Pancreas (tissue), 10 donors: Measurements from ENCODE around the gene LHPP. TPM values are rescaled to one million over a fixed set of nuclear protein-coding genes. Genes with fewer than 3 reads are reported as not detected.

Experiments
- ATAC-seq, 4 donors: fragments of 200-7000 bp; cut with Tn5 transposase; one replicate each; pipeline versions ENCODE4 v1.8.0 to v1.9.1; 2020; ENCODE audit warnings: mild to moderate bottlenecking in 4 of 4, moderate library complexity in 4 of 4
- DNase-seq, 6 donors: peaks; one replicate each; pipeline ENCODE4 v3.0.0-alpha.2; 2020
- FAIRE-seq: peaks from 2 replicates; lab custom pipeline; 2012; peaks lifted over from hg19 to GRCh38; lab: Jason Lieb, UNC
- H3K27ac ChIP-seq, 4 donors: fragments of 200-600 bp; sonication (generic); 1 replicate in 3 of 4; 2 replicates in 1 of 4; pipeline versions ENCODE4 v1.5.0 to v1.8.0; 2020
- H3K27me3 ChIP-seq, 4 donors: fragments of 200-600 bp; one replicate each; pipeline ENCODE4 v1.8.0; 2021
- H3K36me3 ChIP-seq, 3 donors: fragments of 200-600 bp; sonication (generic) in 1 of 3; one replicate each; pipeline versions ENCODE4 v1.5.0 to v1.8.0; 2020 to 2021
- H3K4me1 ChIP-seq, 3 donors: fragments of 200-600 bp; one replicate each; pipeline ENCODE4 v1.8.0; 2021
- H3K4me3 ChIP-seq, 4 donors: fragments of 200-600 bp; sonication (generic) in 2 of 4; one replicate each; pipeline versions ENCODE4 v1.5.0 to v1.8.0; 2020 to 2021
- H3K9me3 ChIP-seq, 4 donors: fragments of 200-600 bp; one replicate each; pipeline ENCODE4 v1.8.0; 2021
- WGBS, 2 donors: extraction: QIAGEN DNeasy Blood & Tissue Kit; methylation state at CpG; one replicate each; pipeline ENCODE4 v1.1.7; 2013; 5-methylcytosine and 5-hydroxymethylcytosine counted together
- intact Hi-C, 3 donors: fragments of 100-400 bp; cut with DNase I; formaldehyde crosslinking; loops; one replicate each; pipeline versions ENCODE4 v1.11.1 to v1.14.2; 2022
- polyA plus RNA-seq, 2 donors: library from polyadenylated mRNA; stranded (reverse); fragments of 200-250 nt; gene quantifications; one replicate each; pipeline ENCODE4 v1.2.3, GENCODE V29; 2013
- total RNA-seq, 6 donors: library from RNA; stranded (reverse); fragmentation: NEBNext Ultra II Directional in 4 of 6; extraction: Animal tissue kit (Norgen Biotek cat#: 25700) in 4 of 6; gene quantifications; one replicate each; pipeline versions ENCODE4 v1.2.1 to v1.2.4, GENCODE V29; 2021 to 2023
- TF ChIP-seq, protein P1 (sequence below), 4 donors: fragments of 200-600 bp; sonication (generic) in 3 of 4; IDR thresholded peaks; one replicate each; pipeline versions ENCODE4 v1.5.0 to v1.8.0; 2021; ENCODE audit warnings: antibody characterized with exemption in 4 of 4
- donor health status: healthy with polysubstance abuse.
- donor health status: DM: no; HTN: no; CAD: no; lungs with moderate emphysema.
- donor health status: DM: no; HTN: no; CAD: no.
- donor health status: control.
- donor health status: control.
- donor health status: Bipolar disorder and iron deficiency.
- donor health status: DM: yes; HTN: yes; CAD: no.
- donor health status: DM: no; HTN: no; CAD: no.
- donor health status: DM: no; HTN: no; CAD: no.
- donor health status: DM: yes; HTN: yes; CAD: no.

Gene LHPP
- total and polyA plus RNA-seq, 8 donors: 5.3 to 10.8 (median 7.8) TPM

DNA sequence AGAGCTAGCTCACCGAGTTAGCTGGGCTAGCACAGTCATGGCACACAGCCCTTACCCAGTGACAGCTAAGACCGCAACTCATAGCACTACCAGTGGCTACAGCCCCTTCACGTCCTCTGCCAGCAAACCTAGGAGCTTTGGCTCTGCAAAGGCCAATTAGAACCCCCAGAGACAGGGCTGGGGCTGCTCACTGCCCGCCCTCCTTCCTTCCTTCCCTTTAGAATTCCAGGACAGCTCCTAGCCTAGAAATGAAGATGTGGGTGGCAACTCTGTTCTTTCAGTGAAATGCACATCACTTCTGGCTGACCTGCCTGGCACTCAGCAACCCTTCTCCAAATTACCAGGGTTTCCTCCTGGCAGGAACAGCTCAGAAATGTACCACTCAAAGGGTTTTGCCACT lies 182.6 kb downstream of the LHPP start:
- intact Hi-C loops: no loop called here
- H3K27ac ChIP-seq: no peak overlapping the region

DNA sequence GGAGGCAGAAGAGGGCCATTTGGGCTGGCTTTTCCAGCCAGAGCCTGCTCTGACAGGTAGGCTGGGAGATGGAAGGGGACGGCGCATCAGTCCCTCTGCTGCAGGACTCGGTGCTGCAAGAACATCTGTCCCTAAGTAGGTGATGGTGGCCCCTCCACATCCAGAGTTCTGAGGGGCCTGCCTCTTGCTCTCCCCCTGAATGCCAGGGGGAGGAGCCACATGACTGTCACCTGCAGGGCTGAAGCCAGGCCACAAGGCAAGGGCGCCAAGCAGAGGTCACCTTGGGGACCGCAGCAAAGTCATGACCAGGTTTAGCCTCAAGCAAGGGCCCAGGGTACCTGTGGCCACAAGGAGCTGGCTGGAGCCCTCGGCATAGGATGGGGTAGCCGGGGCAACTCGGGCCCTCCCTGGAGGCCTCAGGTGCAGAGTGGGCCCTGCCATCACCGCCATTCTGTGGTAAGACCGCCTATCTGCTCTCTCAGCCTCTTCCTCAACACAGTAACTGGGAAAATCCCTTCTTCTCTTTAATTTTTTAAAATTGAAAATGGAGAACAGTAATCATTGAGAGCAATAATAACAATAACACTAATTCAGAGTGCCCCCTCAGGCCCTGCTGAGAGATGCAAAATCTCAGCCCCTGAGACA lies 183.3 kb downstream of the LHPP start:
- Histone ChIP-seq H3K4me1 (peaks cover 0 to 12% (median 0%) of the 10 kb centered on the region in 3 donors), H3K4me3 (no peak overlapping the region), H3K9me3 (no peaks in the 10 kb centered on the region), H3K27me3 (no peaks in the 10 kb centered on the region), H3K36me3 (no peaks in the 10 kb centered on the region), H3K27ac (no peak overlapping the region)
- DNase-seq (peak in 1 of 6 donors; percentile 41), ATAC-seq (no peak), FAIRE-seq (no peak)
- WGBS, 2 donors: 97 to 100% methylated on average over 10 of the region's 10 CpGs
- intact Hi-C loops: no loop called here
- TF ChIP-seq, protein P1, sequence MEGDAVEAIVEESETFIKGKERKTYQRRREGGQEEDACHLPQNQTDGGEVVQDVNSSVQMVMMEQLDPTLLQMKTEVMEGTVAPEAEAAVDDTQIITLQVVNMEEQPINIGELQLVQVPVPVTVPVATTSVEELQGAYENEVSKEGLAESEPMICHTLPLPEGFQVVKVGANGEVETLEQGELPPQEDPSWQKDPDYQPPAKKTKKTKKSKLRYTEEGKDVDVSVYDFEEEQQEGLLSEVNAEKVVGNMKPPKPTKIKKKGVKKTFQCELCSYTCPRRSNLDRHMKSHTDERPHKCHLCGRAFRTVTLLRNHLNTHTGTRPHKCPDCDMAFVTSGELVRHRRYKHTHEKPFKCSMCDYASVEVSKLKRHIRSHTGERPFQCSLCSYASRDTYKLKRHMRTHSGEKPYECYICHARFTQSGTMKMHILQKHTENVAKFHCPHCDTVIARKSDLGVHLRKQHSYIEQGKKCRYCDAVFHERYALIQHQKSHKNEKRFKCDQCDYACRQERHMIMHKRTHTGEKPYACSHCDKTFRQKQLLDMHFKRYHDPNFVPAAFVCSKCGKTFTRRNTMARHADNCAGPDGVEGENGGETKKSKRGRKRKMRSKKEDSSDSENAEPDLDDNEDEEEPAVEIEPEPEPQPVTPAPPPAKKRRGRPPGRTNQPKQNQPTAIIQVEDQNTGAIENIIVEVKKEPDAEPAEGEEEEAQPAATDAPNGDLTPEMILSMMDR (IDR thresholded peaks at IDR 0.05): no peak

More for the DNA sequence above, 182.6 kb downstream of the LHPP start:
- WGBS, 2 donors: 91 to 92% methylated on average over 4 of the region's 4 CpGs
- Histone ChIP-seq H3K9me3 (no peaks in the 10 kb centered on the region), H3K27me3 (no peaks in the 10 kb centered on the region), H3K36me3 (no peaks in the 10 kb centered on the region), H3K4me3 (no peak overlapping the region), H3K4me1 (peaks cover 0 to 10% (median 0%) of the 10 kb centered on the region in 3 donors)
- DNase-seq (no peak), FAIRE-seq (no peak), ATAC-seq (no peak)
- TF ChIP-seq, protein P1 (IDR thresholded peaks at IDR 0.05): no peak

DNA sequence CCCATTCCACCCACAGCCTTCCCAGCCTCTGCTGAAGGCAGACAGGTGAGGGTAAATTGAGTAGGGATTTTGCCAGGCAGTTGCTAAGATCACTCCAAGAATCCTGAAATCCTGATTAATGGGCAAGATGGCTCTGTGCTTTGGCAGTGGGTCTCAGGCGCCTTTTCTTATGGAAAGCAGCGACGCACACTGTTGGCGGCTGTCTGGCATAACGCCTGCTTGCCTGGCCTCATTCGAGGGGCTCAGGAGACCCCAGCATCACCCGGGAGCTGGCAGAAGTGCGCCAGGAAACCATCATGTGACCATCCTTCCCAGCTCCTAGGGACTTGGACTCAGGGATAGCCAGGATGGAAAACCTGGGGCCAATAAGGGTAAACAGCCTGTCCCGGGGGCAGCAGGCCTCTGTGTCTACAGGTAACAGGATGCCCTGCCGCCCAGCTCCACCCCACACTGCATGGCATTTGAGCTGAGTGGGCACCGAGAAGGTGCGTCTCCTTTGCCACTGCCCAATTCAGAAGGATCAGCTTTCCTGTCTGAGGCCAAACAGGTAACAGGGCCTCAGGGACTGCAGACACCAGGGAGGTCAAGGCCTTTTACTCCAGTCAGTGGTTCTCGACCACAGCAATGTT lies 184.0 kb downstream of the LHPP start:
- no peaks in the 10 kb centered on the region for H3K36me3 ChIP-seq
- DNase-seq (peak in 1 of 6 donors; percentile 30), ATAC-seq (no peak), FAIRE-seq (no peak)
- no peak overlapping the region for H3K4me3 ChIP-seq
- peaks cover 0 to 12% (median 0%) of the 10 kb centered on the region in 3 donors for H3K4me1 ChIP-seq
- TF ChIP-seq, protein P1 (IDR thresholded peaks at IDR 0.05): no peak
- H3K27ac ChIP-seq: no peak overlapping the region
- H3K27me3 ChIP-seq: no peaks in the 10 kb centered on the region
- 91 to 93% methylated on average over 13 of the region's 13 CpGs for WGBS, 2 donors
- intact Hi-C loops: no loop called here
- H3K9me3 ChIP-seq: no peaks in the 10 kb centered on the region

DNA sequence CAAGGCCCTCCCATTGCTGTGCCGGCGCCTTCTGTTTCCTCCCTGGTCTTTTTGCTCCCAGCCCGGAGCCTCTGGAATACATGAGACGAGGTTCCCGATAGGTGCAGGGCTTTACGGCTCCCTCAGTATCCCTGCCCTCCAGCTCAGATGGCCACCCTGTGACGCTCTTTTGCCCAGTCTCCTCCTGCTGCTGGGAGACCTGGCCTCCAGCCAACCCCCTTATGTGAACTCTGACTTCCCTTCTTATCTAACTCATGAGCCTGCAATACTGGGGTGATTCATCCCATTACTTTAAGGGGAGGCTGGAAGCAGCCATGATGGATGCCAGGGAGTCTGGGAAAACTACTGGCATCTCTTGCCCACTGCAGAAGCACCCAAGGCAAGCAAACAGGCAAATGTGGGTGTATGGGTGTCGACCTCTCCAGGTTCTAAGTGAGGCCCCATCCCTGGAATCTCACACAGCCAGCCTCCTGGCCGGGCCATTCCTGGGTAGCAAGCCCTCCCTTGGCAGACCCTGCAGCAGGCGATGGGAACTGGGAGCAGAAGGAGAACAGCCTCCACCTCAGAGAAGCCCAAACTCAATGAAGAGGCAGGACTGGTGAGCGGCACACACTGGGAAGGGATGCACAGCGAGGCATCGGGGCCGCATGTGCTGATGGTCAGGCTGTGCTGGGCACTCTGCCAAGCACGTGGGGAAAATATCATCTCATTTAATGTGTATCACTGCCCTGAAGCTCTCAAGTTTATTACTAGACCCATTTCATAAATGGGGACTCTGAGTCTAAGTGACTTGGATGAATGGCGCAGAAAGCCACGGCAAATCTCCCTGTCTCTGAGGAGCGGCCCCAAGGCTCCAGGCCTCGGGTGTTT lies 185.1 kb downstream of the LHPP start:
- FAIRE-seq (no peak), DNase-seq (peak in 2 of 6 donors; percentile 34 to 53), ATAC-seq (peak in 3 of 4 donors; percentile 29 to 52 (median 52))
- no peaks in the 10 kb centered on the region for H3K36me3 ChIP-seq
- no peaks in the 10 kb centered on the region for H3K27me3 ChIP-seq
- 87 to 89% methylated on average over 19 of the region's 19 CpGs for WGBS, 2 donors
- no peak overlapping the region for H3K4me3 ChIP-seq
- no peaks in the 10 kb centered on the region for H3K9me3 ChIP-seq
- H3K4me1 ChIP-seq: peaks cover 0 to 12% (median 0%) of the 10 kb centered on the region in 3 donors
- H3K27ac ChIP-seq: no peak overlapping the region
- TF ChIP-seq, protein P1 (IDR thresholded peaks at IDR 0.05): no peak
- intact Hi-C loops: no loop called here
